Bronchial epithelial cell (primary cell): ENCODE results near the gene SLC24A3. TPM values are rescaled to one million over a fixed set of nuclear protein-coding genes. Genes with fewer than 3 reads are reported as not detected.

Source experiments
- DNase-seq: peaks from one replicate; pipeline ENCODE4 v3.0.0-alpha.2; 2010; ENCODE audit warnings: low read depth
- FAIRE-seq: peaks from 2 replicates; lab custom pipeline; 2011; peaks lifted over from hg19 to GRCh38; lab: Jason Lieb, UNC
- H3K27me3 ChIP-seq: 2 replicates; pipeline ENCODE4 v1.5.1; 2011; ENCODE audit warnings: low read length; ENCODE audit not compliant: control insufficient read depth, insufficient read depth
- H3K36me3 ChIP-seq: 2 replicates; pipeline ENCODE4 v1.5.1; 2011; ENCODE audit warnings: low read length; ENCODE audit not compliant: control insufficient read depth, insufficient read depth
- H3K4me3 ChIP-seq: 2 replicates; pipeline ENCODE4 v1.5.1; 2011; ENCODE audit warnings: mild to moderate bottlenecking, low read depth, low read length, control low read depth
- total RNA-seq: library from RNA; depleted of rRNA; stranded (reverse); fragments of >200 nt; gene quantifications from 2 replicates; pipeline ENCODE4 v1.2.1, GENCODE V29; 2014
- TF ChIP-seq, protein P1 (sequence below): IDR thresholded peaks from 2 replicates; pipeline ENCODE4 v1.5.1; 2011; ENCODE audit warnings: mild to moderate bottlenecking, moderate library complexity, low read length, control low read depth, inconsistent platforms; ENCODE audit not compliant: insufficient read depth, severe bottlenecking

SLC24A3 gene
- total RNA-seq, 1 donor from 2014 or later: under 0.01 TPM

DNA sequence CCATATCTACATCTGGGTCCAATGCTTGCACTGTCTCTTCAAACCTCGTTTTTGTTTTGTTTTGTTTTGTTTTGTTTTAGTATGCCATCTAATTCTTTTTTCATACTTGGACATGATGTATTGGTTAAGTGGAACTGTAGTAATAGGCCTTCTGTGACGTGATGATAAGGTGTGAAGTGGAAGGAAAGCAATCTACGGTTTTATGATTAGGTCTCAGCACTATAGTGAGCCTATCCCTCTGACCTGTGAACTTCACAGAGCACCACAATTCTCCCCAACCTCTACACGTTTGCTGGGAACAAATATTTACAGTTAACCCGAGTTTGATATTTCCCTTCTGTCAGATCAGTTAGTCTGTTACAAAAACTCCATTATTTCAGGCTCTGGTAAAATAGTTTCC is 19.1 kb upstream of the SLC24A3 start:
- Histone ChIP-seq H3K4me3 (no peak overlapping the region), H3K36me3 (no peaks in the 10 kb centered on the region), H3K27me3 (no peaks in the 10 kb centered on the region)
- TF ChIP-seq, protein P1, sequence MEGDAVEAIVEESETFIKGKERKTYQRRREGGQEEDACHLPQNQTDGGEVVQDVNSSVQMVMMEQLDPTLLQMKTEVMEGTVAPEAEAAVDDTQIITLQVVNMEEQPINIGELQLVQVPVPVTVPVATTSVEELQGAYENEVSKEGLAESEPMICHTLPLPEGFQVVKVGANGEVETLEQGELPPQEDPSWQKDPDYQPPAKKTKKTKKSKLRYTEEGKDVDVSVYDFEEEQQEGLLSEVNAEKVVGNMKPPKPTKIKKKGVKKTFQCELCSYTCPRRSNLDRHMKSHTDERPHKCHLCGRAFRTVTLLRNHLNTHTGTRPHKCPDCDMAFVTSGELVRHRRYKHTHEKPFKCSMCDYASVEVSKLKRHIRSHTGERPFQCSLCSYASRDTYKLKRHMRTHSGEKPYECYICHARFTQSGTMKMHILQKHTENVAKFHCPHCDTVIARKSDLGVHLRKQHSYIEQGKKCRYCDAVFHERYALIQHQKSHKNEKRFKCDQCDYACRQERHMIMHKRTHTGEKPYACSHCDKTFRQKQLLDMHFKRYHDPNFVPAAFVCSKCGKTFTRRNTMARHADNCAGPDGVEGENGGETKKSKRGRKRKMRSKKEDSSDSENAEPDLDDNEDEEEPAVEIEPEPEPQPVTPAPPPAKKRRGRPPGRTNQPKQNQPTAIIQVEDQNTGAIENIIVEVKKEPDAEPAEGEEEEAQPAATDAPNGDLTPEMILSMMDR: no peak
- FAIRE-seq (no peak), DNase-seq (no peak)

GRCh38 chr20:19205981-19206396 is 6.5 kb upstream of the SLC24A3 start:
- TF ChIP-seq, protein P1: peak; percentile 87
- FAIRE-seq: no peak
- H3K36me3 ChIP-seq: no peaks in the 10 kb centered on the region

GRCh38 chr20:19207541-19207940 is 4.9 kb upstream of the SLC24A3 start:
- no peak for FAIRE-seq
- H3K36me3 ChIP-seq: no peaks in the 10 kb centered on the region
- no peak for DNase-seq
- H3K27me3 ChIP-seq: peaks cover 10% of the 10 kb centered on the region
- TF ChIP-seq, protein P1: no peak
- no peak overlapping the region for H3K4me3 ChIP-seq

More at GRCh38 chr20:19205981-19206396, 6.5 kb upstream of the SLC24A3 start:
- peaks cover 3% of the 10 kb centered on the region for H3K27me3 ChIP-seq
- peak; percentile 36 for DNase-seq
- no peak overlapping the region for H3K4me3 ChIP-seq

- Histone ChIP-seq H3K4me3 (no peak overlapping the region), H3K27me3 (peaks cover 16% of the 10 kb centered on the region), H3K36me3 (no peaks in the 10 kb centered on the region)
- FAIRE-seq (no peak), DNase-seq (peak; percentile 6)
- TF ChIP-seq, protein P1: no peak
These were observed 1.9 kb upstream of the SLC24A3 start for GRCh38 chr20:19210391-19211155.

DNA sequence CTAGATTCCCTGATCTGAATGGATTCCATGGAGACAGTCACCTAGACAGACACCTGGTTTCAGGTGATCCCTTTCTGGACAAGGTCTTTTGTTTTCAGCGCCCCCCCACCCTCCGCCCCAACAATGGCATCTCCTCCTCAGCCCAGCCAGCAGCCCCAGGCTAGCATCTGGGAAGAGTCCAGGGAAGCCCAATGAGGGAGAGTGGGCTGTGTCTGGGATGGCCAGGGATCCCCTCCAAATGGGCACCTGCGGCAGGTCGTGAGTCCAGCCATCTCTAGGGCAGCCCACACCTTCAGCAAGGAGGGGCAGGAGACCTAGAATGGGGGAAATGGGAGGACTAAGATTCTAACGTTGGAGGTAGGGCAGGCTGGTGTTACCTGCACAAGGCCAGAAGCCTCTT is 1.2 kb upstream of the SLC24A3 start:
- DNase-seq (no peak), FAIRE-seq (no peak)
- H3K36me3 ChIP-seq: no peaks in the 10 kb centered on the region
- H3K4me3 ChIP-seq: no peak overlapping the region
- H3K27me3 ChIP-seq: peaks cover 16% of the 10 kb centered on the region
- TF ChIP-seq, protein P1: no peak
